Activated T-cell treated with anti-CD3 and anti-CD28 coated beads, Interleukin-2, amount 50 U/mL, for 4 hours (primary cell): ENCODE measurements around the gene POMP. TPM values are rescaled to one million over a fixed set of nuclear protein-coding genes. Genes with fewer than 3 reads are reported as not detected.
"Not testable (repeated sequence)": the region's sequence is repeated elsewhere in the genome, so short reads cannot be mapped to it uniquely, and the experiment has no call there.

Source experiments
- ATAC-seq, 2 donors: fragments of 200-7000 bp; cut with Tn5 transposase; one replicate each; pipeline ENCODE4 v1.10.0; 2021
- DNase-seq: peaks from one replicate; pipeline ENCODE4 v3.0.0-alpha.2; 2020
- H3K27me3 Mint-ChIP-seq: one replicate; pipeline ENCODE4 v1.8.0; 2021; ENCODE audit warnings: low read depth, mixed read lengths
- H3K36me3 Mint-ChIP-seq: one replicate; pipeline ENCODE4 v1.8.0; 2022; ENCODE audit warnings: mixed read lengths; ENCODE audit not compliant: insufficient read depth
- H3K4me1 Mint-ChIP-seq: one replicate; pipeline ENCODE4 v1.8.0; 2021; ENCODE audit warnings: low read depth, mixed read lengths
- H3K4me3 Mint-ChIP-seq: one replicate; pipeline ENCODE4 v1.8.0; 2021; ENCODE audit warnings: mild to moderate bottlenecking, moderate library complexity, mixed read lengths
- H3K9me3 Mint-ChIP-seq: one replicate; pipeline ENCODE4 v1.8.0; 2021; ENCODE audit warnings: mixed read lengths
- total RNA-seq, 3 donors: library from RNA; stranded (reverse); gene quantifications; one replicate each; pipeline ENCODE4 v1.2.1, GENCODE V29; 2021

POMP gene
- total RNA-seq, 3 donors from 2014 or later, result 164 to 177 (median 170) TPM

- H3K27me3 Mint-ChIP-seq, result no peaks in the 10 kb centered on the region
- ATAC-seq, result no peak
- no peak for DNase-seq
- H3K4me1 Mint-ChIP-seq, result peaks cover 51% of the 10 kb centered on the region
- peak overlapping the region; percentile 98 for H3K4me3 Mint-ChIP-seq
- peaks cover 27% of the 10 kb centered on the region for H3K36me3 Mint-ChIP-seq
- no peaks in the 10 kb centered on the region for H3K9me3 Mint-ChIP-seq
Measured at GRCh38 chr13:28657784-28658538, 969 bp upstream of the POMP start.

- Mint-ChIP-seq H3K27me3 (no peaks in the 10 kb centered on the region), H3K36me3 (peaks cover 25% of the 10 kb centered on the region), H3K9me3 (no peaks in the 10 kb centered on the region), H3K4me3 (peak overlapping the region; percentile 98), H3K4me1 (peaks cover 51% of the 10 kb centered on the region)
- DNase-seq (no peak), ATAC-seq (no peak)
Measured at GRCh38 chr13:28658539-28658795, 463 bp upstream of the POMP start.

GRCh38 chr13:28659621-28659970 is 666 bp downstream of the POMP start:
- DNase-seq, result no peak
- peak; percentile 78 to 87 for ATAC-seq
- Mint-ChIP-seq H3K9me3 (no peaks in the 10 kb centered on the region), H3K27me3 (no peaks in the 10 kb centered on the region), H3K4me3 (peak overlapping the region; percentile 98), H3K4me1 (peaks cover 51% of the 10 kb centered on the region), H3K36me3 (peaks cover 28% of the 10 kb centered on the region)

GRCh38 chr13:28666897-28667488 is 8.1 kb downstream of the POMP start:
- no peaks in the 10 kb centered on the region for H3K9me3 Mint-ChIP-seq
- peaks cover 19% of the 10 kb centered on the region for H3K4me1 Mint-ChIP-seq
- no peaks in the 10 kb centered on the region for H3K27me3 Mint-ChIP-seq
- ATAC-seq (no peak), DNase-seq (no peak)
- no peak overlapping the region for H3K4me3 Mint-ChIP-seq
- peaks cover 64% of the 10 kb centered on the region for H3K36me3 Mint-ChIP-seq

- no peak for ATAC-seq
- Mint-ChIP-seq H3K4me3 (no peak overlapping the region), H3K9me3 (no peaks in the 10 kb centered on the region), H3K4me1 (peaks cover 14% of the 10 kb centered on the region), H3K36me3 (peaks cover 64% of the 10 kb centered on the region), H3K27me3 (no peaks in the 10 kb centered on the region)
- no peak for DNase-seq
Measured at GRCh38 chr13:28671126-28671792, 12.3 kb downstream of the POMP start.

- peaks cover 24% of the 10 kb centered on the region for H3K36me3 Mint-ChIP-seq
- DNase-seq, result no peak
- no peak for ATAC-seq
Measured at GRCh38 chr13:28678809-28679208, 19.9 kb downstream of the POMP start.

GRCh38 chr13:28679628-28680027 is 20.7 kb downstream of the POMP start:
- Mint-ChIP-seq H3K27me3 (no peaks in the 10 kb centered on the region), H3K36me3 (peaks cover 17% of the 10 kb centered on the region), H3K4me1 (no peaks in the 10 kb centered on the region), H3K9me3 (no peaks in the 10 kb centered on the region), H3K4me3 (no peak overlapping the region)
- DNase-seq (no peak), ATAC-seq (no peak)

More at GRCh38 chr13:28678809-28679208, 19.9 kb downstream of the POMP start:
- H3K4me1 Mint-ChIP-seq, result peaks cover 2% of the 10 kb centered on the region
- no peak overlapping the region for H3K4me3 Mint-ChIP-seq
- H3K27me3 Mint-ChIP-seq, result no peaks in the 10 kb centered on the region
- H3K9me3 Mint-ChIP-seq, result no peaks in the 10 kb centered on the region

GRCh38 chr13:28680541-28680940 is 21.6 kb downstream of the POMP start:
- H3K4me3 Mint-ChIP-seq, result no peak overlapping the region
- H3K36me3 Mint-ChIP-seq, result peaks cover 15% of the 10 kb centered on the region
- no peak for ATAC-seq
- no peaks in the 10 kb centered on the region for H3K4me1 Mint-ChIP-seq
- no peaks in the 10 kb centered on the region for H3K9me3 Mint-ChIP-seq
- DNase-seq, result no peak
- H3K27me3 Mint-ChIP-seq, result no peaks in the 10 kb centered on the region

GRCh38 chr13:28683169-28683568 is 24.2 kb downstream of the POMP start:
- not testable (repeated sequence) for H3K27me3 Mint-ChIP-seq, ATAC-seq, DNase-seq, H3K36me3 Mint-ChIP-seq, H3K4me3 Mint-ChIP-seq, H3K4me1 Mint-ChIP-seq
- peaks cover 12% of the 10 kb centered on the region for H3K9me3 Mint-ChIP-seq

GRCh38 chr13:28684257-28684656 is 25.3 kb downstream of the POMP start:
- H3K27me3 Mint-ChIP-seq, result no peaks in the 10 kb centered on the region
- no peak overlapping the region for H3K4me3 Mint-ChIP-seq
- peaks cover 12% of the 10 kb centered on the region for H3K9me3 Mint-ChIP-seq
- DNase-seq, result no peak
- ATAC-seq, result no peak
- peaks cover 7% of the 10 kb centered on the region for H3K36me3 Mint-ChIP-seq
- no peaks in the 10 kb centered on the region for H3K4me1 Mint-ChIP-seq

GRCh38 chr13:28685114-28685513 is 26.2 kb downstream of the POMP start:
- Mint-ChIP-seq H3K27me3 (no peaks in the 10 kb centered on the region), H3K4me1 (no peaks in the 10 kb centered on the region), H3K9me3 (peaks cover 12% of the 10 kb centered on the region), H3K4me3 (no peak overlapping the region), H3K36me3 (peaks cover 3% of the 10 kb centered on the region)
- DNase-seq (no peak), ATAC-seq (no peak)

- Mint-ChIP-seq H3K4me3 (no peak overlapping the region), H3K27me3 (no peaks in the 10 kb centered on the region), H3K9me3 (peaks cover 18% of the 10 kb centered on the region), H3K36me3 (peaks cover 6% of the 10 kb centered on the region), H3K4me1 (no peaks in the 10 kb centered on the region)
- no peak for ATAC-seq
- DNase-seq, result no peak
Measured at GRCh38 chr13:28685892-28686291, 27.0 kb downstream of the POMP start.

GRCh38 chr13:28693605-28694491 is 34.9 kb downstream of the POMP start:
- H3K27me3 Mint-ChIP-seq, ATAC-seq, H3K4me1 Mint-ChIP-seq, DNase-seq, H3K4me3 Mint-ChIP-seq: not testable (repeated sequence)
- peaks cover 31% of the 10 kb centered on the region for H3K36me3 Mint-ChIP-seq
- peaks cover 22% of the 10 kb centered on the region for H3K9me3 Mint-ChIP-seq

- H3K4me1 Mint-ChIP-seq, result no peaks in the 10 kb centered on the region
- no peaks in the 10 kb centered on the region for H3K27me3 Mint-ChIP-seq
- H3K4me3 Mint-ChIP-seq, result no peak overlapping the region
- DNase-seq, result no peak
- peaks cover 54% of the 10 kb centered on the region for H3K36me3 Mint-ChIP-seq
- no peak for ATAC-seq
- peaks cover 4% of the 10 kb centered on the region for H3K9me3 Mint-ChIP-seq
Measured at GRCh38 chr13:28697441-28697840, 38.5 kb downstream of the POMP start.
